MM.1S (cell line): ENCODE measurements around the gene CADM2.
A peak's percentile ranks its signal among the peaks of the same experiment; 100 is the strongest.

Experiments used
- DNase-seq: peaks from one replicate; pipeline ENCODE4 v3.0.0-alpha.2; 2015
- H2AFZ ChIP-seq: fragments of 300-600 bp; sonication (generic); 2 replicates; pipeline ENCODE4 v1.6.0; 2016; ENCODE audit warnings: antibody characterized with exemption, low read length
- H3F3A ChIP-seq: fragments of 300-600 bp; sonication (generic); 2 replicates; pipeline ENCODE4 v1.6.1; 2016; ENCODE audit warnings: mild to moderate bottlenecking, antibody characterized with exemption, low read length, moderate library complexity, mixed read lengths; ENCODE audit not compliant: insufficient read depth
- H3K27ac ChIP-seq: fragments of 300-600 bp; sonication (generic); 2 replicates; pipeline ENCODE4 v1.5.1; 2016; ENCODE audit warnings: mild to moderate bottlenecking, low read length
- H3K27me3 ChIP-seq: fragments of 300-600 bp; sonication (generic); replicated peaks from 2 replicates; pipeline ENCODE4 v1.6.0; 2016; ENCODE audit warnings: low read length; ENCODE audit not compliant: insufficient read depth
- H3K36me3 ChIP-seq: fragments of 300-600 bp; sonication (generic); replicated peaks from 2 replicates; pipeline ENCODE4 v1.6.1; 2016; ENCODE audit warnings: mild to moderate bottlenecking, low read length, mixed read lengths; ENCODE audit not compliant: insufficient read depth
- H3K4me1 ChIP-seq: fragments of 300-600 bp; sonication (generic); 2 replicates; pipeline ENCODE4 v1.6.1; 2016; ENCODE audit warnings: low read length, mixed read lengths
- H3K4me2 ChIP-seq: fragments of 300-600 bp; sonication (generic); 2 replicates; pipeline ENCODE4 v1.6.0; 2016; ENCODE audit warnings: low read depth, low read length
- H3K4me3 ChIP-seq: fragments of 300-600 bp; sonication (generic); 2 replicates; pipeline ENCODE4 v1.5.1; 2016; ENCODE audit warnings: low read length, mixed read lengths
- H3K79me2 ChIP-seq: fragments of 300-600 bp; sonication (generic); 2 replicates; pipeline ENCODE4 v1.6.1; 2016; ENCODE audit warnings: mixed run types, low read length, mixed read lengths
- H3K9ac ChIP-seq: fragments of 300-600 bp; sonication (generic); 2 replicates; pipeline ENCODE4 v1.6.1; 2016; ENCODE audit warnings: low read length, mixed read lengths
- H3K9me2 ChIP-seq: fragments of 300-600 bp; sonication (generic); replicated peaks from 2 replicates; pipeline ENCODE4 v1.6.1; 2016; ENCODE audit warnings: mild to moderate bottlenecking, low read length, mixed read lengths; ENCODE audit not compliant: insufficient read depth
- H3K9me3 ChIP-seq: fragments of 300-600 bp; sonication (generic); replicated peaks from 2 replicates; pipeline ENCODE4 v1.6.1; 2016; ENCODE audit warnings: mild to moderate bottlenecking, low read length, mixed read lengths; ENCODE audit not compliant: insufficient read depth
- H4K20me1 ChIP-seq: fragments of 300-600 bp; sonication (generic); 2 replicates; pipeline ENCODE4 v1.6.1; 2016; ENCODE audit warnings: mild to moderate bottlenecking, low read length, moderate library complexity, mixed read lengths; ENCODE audit not compliant: insufficient read depth
- EZH2 ChIP-seq: fragments of 300-600 bp; sonication (generic); optimal IDR thresholded peaks from 2 replicates; pipeline ENCODE3; 2017; ENCODE audit warnings: low read depth, mild to moderate bottlenecking, antibody characterized with exemption, low read length, mixed read lengths
- EZH2phosphoT487 ChIP-seq: fragments of 300-600 bp; sonication (generic); IDR thresholded peaks from 2 replicates; pipeline ENCODE4 v1.6.1; 2018; ENCODE audit warnings: antibody characterized with exemption, low read length
- TF ChIP-seq, protein P1 (sequence below): fragments of 300-600 bp; sonication (generic); IDR thresholded peaks from 2 replicates; pipeline ENCODE4 v1.5.1; 2016; ENCODE audit warnings: antibody characterized with exemption, low read length, mixed read lengths

Gene CADM2

DNA sequence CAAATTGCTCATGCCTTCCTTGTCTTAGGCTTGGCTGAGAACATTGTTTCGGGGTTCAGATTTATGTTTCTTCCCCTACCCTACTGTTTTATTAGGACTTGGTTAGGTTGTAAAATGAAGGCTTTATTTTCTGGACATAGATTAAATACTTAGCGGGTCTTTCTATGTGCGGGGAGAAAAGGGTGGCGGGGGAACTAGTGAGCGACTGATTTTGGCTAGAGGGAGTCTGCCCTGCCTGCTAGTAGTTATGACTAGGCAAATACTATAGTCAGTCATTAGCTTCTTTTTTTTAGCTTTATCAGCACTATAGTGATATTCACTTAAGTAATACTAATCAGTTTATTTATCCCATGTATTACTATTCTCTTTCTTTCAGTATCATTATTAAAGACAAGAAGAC is 3.6 kb downstream of the CADM2 start:
- Histone ChIP-seq H3K4me3 (no peak overlapping the region), H3K36me3 (no peaks in the 10 kb centered on the region), H2AFZ (no peak overlapping the region), H3K27me3 (no peaks in the 10 kb centered on the region), H3K4me1 (peaks cover 4% of the 10 kb centered on the region; the same call in 1 of the 2 replicates), H3F3A (no peaks in the 10 kb centered on the region; the same call in 1 of the 2 replicates), H3K9me3 (no peaks in the 10 kb centered on the region), H3K9ac (no peak overlapping the region), H3K27ac (no peak overlapping the region), H3K79me2 (no peaks in the 10 kb centered on the region), H3K9me2 (no peaks in the 10 kb centered on the region), H4K20me1 (no peaks in the 10 kb centered on the region; the same call in 1 of the 2 replicates), H3K4me2 (no peak overlapping the region)
- DNase-seq: no peak
- TF ChIP-seq EZH2: no peak
- TF ChIP-seq, protein P1, sequence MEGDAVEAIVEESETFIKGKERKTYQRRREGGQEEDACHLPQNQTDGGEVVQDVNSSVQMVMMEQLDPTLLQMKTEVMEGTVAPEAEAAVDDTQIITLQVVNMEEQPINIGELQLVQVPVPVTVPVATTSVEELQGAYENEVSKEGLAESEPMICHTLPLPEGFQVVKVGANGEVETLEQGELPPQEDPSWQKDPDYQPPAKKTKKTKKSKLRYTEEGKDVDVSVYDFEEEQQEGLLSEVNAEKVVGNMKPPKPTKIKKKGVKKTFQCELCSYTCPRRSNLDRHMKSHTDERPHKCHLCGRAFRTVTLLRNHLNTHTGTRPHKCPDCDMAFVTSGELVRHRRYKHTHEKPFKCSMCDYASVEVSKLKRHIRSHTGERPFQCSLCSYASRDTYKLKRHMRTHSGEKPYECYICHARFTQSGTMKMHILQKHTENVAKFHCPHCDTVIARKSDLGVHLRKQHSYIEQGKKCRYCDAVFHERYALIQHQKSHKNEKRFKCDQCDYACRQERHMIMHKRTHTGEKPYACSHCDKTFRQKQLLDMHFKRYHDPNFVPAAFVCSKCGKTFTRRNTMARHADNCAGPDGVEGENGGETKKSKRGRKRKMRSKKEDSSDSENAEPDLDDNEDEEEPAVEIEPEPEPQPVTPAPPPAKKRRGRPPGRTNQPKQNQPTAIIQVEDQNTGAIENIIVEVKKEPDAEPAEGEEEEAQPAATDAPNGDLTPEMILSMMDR: no peak
- no peak for TF ChIP-seq EZH2phosphoT487

DNA sequence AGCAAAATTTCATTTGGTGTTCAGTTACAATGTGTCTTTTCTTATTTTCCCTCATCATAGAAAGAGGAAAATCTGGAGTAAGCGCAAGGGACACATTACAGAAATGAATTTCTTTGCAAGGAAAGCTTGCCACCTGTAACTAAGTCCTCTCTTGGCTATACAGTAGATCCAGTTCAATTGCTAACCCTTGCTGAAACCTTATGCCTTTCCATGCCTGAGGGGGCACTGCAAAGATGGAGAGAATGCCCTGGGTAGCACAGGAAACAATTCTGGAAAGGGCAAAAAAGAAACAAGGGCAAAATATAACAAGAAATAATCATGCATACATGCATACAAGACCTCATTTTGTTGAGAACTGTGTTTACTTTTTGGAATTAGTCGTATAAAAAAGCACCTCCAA is 4.3 kb downstream of the CADM2 start:
- TF ChIP-seq EZH2phosphoT487 (no peak), EZH2 (no peak)
- TF ChIP-seq, protein P1: no peak
- Histone ChIP-seq H3F3A (no peaks in the 10 kb centered on the region; the same call in 1 of the 2 replicates), H3K27me3 (no peaks in the 10 kb centered on the region), H4K20me1 (no peaks in the 10 kb centered on the region; the same call in 1 of the 2 replicates), H3K9me3 (no peaks in the 10 kb centered on the region), H3K9me2 (no peaks in the 10 kb centered on the region), H3K27ac (no peak overlapping the region), H3K4me2 (no peak overlapping the region), H3K9ac (no peak overlapping the region), H3K4me1 (peaks cover 4% of the 10 kb centered on the region; the same call in 1 of the 2 replicates), H3K79me2 (no peaks in the 10 kb centered on the region), H3K4me3 (no peak overlapping the region), H3K36me3 (no peaks in the 10 kb centered on the region), H2AFZ (no peak overlapping the region)
- DNase-seq: no peak

DNA sequence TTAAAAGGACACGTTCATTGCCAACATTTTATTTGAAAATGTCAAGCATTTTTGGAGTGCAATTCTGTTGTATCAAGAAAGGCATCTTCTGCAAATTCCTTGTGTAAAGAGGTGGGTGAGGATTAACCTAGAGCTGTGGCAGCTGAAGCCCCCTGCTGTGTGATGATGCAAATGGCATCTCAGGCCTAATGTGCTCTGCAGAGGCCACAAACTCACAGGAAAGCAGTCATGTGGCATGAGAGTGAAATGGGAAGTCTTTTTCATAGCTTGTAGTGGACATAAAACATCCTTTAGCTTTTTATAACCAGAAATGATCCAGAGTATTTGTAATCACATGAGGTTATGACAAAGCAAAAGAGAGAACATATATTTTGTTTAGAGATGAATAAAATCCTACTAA is 6.4 kb downstream of the CADM2 start:
- H3F3A ChIP-seq: no peaks in the 10 kb centered on the region
- no peak overlapping the region for H3K4me3 ChIP-seq
- DNase-seq: peak; percentile 31
- no peaks in the 10 kb centered on the region for H3K79me2 ChIP-seq
- H3K27ac ChIP-seq: no peak overlapping the region
- no peak overlapping the region for H3K4me2 ChIP-seq
- no peaks in the 10 kb centered on the region for H3K36me3 ChIP-seq
- H3K27me3 ChIP-seq: no peaks in the 10 kb centered on the region
- no peak overlapping the region for H3K9ac ChIP-seq
- H3K9me2 ChIP-seq: no peaks in the 10 kb centered on the region
- H2AFZ ChIP-seq: no peak overlapping the region
- no peak for TF ChIP-seq EZH2
- TF ChIP-seq, protein P1: peak; percentile 31
- H3K9me3 ChIP-seq: no peaks in the 10 kb centered on the region
- H4K20me1 ChIP-seq: no peaks in the 10 kb centered on the region; the same call in 1 of the 2 replicates
- H3K4me1 ChIP-seq: no peaks in the 10 kb centered on the region
